Effector CD4-positive, alpha-beta T cell (primary cell): ENCODE data around the gene DHCR24.

Experiments
- DNase-seq: peaks from one replicate; pipeline ENCODE4 v3.0.0-alpha.2; 2020

Gene DHCR24

DNA sequence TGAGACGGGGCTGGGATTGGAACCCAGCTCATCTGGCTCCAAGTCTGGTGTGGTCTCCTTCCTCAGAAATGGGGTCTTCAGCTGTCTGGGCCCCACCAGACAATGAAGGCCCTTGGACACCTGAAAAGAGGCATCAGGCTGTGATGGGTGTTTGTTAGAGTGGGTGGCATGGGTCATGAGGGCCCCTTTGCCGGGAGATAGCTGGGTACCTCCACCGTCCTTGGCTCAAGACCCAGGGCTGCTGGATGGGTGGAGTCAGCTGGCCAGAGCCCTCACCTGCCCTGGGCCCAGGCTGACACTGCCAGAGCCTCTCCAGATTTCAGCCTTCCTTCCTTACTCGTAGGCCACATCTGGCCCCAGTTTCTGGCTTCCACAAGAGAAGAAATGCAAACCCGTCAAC is 72.4 kb downstream of the DHCR24 start:
- DNase-seq, result no peak

DNA sequence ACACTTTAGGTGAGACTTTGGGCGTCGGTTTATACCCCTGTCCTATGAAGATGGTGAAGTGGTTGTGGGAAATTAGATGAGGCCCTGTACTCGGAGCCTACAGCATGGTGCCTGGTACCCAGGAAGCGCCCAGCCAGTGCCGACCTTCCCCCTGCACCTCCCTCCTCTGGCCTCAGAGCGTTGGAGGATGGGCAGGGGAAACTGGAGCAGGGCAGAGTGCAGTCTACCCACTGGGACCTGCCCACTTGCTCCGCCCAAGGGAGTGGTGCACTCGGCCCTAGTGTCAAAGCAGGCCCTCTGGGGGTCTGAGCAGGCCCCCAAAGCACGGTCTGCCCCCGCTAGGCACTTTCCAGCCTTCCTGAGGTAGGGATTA is 72.9 kb downstream of the DHCR24 start:
- no peak for DNase-seq

DNA sequence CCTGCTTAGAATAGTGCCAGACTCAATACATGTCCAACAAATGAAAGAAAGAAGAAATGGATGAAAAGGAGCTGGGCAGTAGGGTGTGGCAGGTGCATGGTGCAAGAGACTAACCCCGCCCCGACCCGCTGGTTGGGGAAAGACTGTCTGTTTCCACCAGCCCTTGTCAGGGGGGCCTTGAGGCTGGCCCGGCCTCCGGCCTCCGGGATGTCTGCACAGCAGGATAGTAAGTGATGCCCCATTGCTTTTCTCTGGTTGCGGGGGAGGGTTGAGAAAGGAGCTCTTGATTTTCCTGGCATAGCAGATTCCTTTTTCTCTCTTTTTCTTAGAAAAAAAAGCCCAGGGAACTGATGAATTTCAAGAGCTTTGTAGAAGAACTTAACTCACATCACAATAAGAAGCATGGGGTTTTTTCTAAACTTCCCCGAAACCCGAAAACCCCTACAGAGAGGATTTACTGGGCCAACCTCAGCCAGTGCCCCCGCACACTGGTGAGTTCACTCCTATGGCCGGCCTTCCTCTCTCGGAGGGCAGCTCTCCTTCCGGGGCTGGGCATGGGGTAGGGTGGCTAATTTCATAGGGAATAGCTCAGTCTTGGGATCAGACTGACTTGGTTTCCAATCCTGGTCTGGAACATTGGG is 73.4 kb downstream of the DHCR24 start:
- no peak for DNase-seq

DNA sequence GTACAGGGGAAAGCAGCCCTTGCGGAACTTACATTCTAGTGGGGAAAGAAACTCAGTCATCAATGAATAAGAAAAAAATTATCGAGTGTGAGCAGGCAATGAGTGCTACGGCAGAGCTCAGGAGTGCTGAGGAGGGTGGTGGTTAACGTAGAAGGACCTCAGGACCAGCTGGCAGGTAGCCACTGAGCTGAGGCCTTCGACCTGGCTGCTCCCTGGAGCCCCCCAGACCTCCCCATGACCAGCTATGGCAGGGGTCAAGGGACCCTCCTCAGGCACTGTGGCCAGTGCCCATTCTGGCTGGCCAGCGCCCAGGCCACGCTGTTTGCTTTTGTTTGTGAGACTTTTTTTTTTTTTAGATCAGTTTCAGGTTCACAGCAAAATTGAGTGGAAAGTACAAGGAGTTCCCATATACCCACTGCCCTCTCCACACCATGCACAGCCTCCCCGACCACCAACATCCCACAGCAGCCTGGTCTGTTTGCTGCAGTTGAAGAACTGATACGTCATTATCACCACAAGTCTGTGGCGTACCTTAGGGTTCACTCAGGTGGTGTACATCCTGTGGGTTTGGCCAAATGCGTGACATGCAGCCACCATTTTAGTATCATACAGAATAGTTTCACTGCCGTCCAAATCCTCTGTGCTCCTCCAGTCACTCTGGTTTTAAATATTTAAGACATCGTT is 74.1 kb downstream of the DHCR24 start:
- no peak for DNase-seq

DNA sequence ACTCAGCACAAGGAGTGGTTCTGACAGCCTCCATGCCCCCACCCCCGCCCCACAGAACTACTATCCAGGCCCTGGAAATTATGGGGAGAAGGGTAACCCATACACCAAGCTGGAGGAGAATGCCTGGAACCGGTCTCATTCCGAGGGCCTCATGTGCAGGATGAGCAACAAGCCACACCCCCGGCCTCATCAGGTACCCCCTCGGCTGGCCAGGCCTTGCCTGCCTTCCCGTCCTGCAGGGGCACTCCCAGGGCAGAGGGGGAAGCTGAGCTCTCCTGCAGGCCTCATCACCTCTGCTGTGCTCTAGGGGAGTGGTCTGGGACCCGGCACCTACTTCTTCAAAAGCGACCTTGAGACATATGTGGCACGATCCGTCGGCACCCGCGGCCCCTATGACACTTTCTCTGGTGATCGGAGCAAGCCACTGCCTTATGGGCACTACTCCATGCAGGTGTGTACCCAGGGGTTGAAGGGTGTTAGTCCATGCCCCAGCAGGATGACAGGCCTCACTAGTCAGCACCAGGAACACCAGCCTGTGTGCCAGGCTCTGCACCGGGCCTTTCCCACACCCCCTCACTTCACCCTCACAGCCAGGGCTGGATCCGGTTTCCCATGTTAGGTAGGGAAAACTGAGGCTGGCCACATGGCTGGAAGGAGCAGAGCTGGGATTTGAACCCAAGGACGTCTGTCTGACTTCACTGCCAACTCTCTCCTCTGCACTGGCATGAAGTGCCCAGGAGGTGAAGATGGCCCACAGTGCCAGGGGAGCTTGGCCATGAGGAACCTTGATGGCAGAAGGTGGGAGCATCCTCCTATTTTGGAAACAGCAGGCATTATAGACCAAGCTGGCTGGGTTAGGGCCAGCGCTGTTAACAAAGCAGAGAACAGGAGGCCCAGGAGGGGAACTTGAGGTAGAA is 75.0 kb downstream of the DHCR24 start:
- DNase-seq, result no peak

DNA sequence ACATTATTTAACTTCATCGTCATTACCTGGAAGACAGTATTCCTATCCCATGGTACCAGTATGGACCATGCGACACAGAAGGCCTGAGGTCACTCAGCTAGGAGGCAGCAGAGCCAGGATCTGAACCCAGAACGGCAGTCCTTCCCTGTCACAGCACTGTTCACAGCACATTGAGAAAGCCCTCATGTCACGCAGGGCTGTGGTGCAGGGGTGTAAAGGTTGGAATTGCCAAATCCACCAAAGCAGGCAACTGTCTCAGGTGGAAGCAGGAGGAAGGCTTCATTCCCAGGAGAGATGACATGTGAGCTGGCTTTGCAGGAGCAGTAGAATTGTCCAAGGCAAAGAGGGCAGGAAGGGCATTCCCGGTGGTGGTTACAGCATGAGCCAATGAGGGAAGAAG is 75.9 kb downstream of the DHCR24 start:
- DNase-seq, result no peak

DNA sequence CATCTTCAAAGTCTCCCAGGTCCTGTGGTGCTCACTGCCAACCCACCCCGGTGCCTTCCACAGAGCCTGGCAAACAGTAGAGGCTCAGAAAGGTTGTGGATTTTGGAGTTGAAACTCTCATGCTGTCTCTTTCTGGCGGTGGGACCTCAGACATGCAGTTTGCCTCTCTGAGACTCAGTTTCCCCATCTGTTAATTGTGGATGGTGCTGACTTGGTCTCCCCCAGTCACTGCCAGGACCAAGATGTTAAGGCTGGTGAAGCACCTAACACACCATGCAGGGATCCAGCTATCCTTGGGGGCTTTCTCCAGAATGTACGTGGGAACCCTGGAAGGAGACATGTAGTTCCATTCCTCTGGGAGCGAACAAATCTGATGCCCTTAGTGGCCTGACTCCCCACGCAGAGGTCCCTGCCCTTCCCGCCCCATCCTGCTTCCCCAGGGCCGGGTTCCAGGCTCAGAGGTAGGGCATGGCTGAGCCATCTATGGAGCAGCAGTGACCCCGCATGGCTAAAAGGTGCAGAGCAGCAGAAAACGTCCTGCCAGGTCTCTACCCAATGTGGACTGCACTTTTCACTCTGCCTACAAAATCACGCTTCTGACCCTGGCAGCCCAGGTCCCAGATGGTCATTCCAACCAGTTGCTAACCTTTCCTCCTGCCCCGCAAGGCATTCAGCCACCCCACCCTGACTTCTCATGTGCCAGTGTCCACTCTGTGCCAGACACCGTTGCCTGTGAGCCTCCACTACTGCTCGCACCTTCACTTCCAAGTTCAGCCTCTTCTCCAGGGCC is 76.6 kb downstream of the DHCR24 start:
- DNase-seq, result peak; percentile 51

DNA sequence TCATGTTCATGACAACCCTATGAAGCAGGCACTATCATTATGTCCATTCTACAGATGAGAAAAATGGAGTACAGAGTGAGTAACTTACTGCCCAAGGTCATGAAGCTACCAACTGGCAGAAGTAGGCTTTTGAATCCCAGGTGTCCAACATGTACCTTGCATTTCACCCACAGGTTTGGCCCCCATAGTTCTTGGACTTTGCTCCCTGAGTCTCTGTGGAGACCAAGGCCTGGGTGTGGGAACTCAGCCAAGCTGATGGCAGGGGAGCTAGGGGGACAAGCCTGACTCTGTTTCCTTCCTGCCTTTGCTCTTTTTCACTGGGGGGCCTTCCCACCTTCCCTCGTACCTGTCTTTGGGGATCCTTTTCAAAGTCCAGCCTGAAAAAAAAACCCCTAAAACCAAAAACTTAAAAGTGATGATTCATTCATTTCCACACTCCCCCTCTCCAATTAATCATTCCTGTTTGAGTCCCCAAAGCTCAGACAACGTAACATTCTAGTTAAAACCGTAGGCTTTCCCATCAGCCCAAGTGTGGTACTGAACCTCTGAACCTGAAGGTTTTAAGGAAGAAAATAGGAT is 77.4 kb downstream of the DHCR24 start:
- no peak for DNase-seq

DNA sequence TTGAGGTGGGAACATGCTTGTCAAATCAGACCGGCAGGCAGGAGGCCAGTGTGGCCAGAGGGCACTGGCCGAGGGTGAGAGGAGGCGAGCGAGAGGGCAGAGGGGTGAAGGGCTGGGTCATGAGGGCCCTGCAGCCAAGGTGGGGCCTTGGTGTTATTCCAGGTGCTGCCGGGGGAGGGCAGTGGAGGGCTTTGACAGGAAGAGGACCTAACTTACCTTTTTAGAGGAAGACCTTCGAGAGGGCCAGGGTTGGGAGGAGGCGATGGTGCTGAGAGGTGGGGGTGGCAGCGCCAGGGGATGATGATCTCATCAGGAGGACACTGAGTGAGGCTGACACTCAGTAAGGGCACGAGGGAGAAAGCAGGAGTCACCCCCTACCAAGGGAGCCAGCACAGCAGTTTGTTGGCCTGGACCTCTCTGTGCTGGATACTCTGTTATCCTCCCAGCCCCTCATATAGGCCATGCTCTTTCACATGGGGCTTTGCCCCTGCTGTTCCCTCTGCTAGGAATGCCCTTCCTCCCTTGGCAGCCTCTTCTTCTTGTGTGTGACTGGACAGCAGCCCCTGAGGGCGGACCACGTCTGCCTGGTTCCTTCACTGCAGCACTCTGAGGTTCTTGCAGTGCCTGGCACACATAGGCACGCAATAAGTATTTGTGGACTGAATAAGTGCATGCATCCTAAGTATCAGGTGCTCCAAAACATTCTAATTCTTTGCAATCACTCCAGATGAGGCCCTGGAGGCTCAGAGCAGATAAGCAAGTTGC is 78.4 kb downstream of the DHCR24 start:
- no peak for DNase-seq

DNA sequence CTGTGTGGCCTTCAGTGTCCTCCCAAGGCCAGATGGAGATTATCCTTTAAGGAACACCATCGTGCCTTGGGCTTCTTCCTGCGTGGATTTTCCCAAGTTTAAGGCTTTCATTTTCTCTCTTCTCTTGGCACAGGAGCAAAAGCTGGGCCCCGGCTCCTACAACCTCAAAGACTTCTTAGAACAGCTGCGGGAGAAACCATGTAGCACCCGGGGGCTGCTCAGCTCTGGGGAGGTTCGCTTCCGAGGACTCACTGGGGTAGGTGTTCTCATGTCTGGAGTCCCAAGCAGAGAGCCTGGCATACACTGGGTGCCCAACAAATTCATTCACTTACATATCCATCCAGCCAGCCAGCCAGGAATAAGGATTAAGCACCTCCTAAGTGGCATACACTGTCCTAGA is 79.2 kb downstream of the DHCR24 start:
- DNase-seq, result no peak

DNA sequence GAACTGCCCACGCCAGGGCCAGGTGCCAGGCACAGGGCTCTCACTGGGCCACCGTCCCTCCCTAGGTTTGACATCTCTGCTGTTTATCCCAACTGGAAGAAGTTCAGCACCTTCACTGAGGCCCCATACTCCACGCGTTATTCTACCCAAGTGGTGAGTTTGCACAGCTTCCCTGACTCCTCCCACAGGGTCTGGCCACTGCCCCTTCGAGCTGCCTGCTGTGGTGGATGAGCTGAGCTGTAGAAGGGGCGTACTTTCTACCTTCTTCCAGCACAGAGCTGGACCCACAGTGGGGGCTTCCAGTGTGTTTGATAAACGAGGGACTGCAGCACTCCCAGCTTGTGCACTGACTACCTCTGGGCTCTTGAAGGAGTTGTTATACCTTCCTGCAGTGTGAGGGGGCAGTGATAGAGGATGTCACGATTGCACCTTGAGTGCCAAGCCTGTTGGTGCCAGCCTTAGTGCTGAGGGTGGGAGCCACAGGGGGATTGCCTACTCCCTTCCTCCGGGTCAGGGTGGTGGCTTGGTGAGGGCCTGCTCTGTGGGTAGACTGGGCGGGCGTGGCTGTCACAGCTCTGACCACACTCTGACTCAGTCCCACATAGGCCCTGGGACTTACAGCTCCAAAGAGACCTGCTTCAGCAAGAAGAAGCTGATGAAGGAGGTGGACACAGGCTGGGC is 79.9 kb downstream of the DHCR24 start:
- DNase-seq, result no peak

DNA sequence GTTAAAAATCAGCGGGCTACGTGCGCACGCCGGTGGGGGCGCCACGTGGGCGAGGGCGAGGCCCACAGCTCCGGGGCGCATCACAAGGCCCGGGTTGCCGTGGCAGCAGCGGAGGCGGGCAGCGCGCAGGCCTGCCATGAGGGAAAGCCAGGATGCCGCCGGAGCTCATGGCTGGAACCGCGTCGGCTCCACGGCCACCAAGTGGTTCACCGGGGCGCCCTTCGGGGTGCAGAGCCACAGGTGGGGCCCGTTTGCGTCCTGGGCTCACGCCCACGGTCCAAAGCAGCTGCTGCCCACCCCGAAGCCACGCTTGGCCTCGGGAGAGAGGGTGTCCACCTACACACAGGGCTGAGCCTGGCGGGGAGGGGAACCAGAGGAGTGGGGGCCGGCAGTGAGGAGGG is 81.0 kb downstream of the DHCR24 start:
- DNase-seq, result no peak

DNA sequence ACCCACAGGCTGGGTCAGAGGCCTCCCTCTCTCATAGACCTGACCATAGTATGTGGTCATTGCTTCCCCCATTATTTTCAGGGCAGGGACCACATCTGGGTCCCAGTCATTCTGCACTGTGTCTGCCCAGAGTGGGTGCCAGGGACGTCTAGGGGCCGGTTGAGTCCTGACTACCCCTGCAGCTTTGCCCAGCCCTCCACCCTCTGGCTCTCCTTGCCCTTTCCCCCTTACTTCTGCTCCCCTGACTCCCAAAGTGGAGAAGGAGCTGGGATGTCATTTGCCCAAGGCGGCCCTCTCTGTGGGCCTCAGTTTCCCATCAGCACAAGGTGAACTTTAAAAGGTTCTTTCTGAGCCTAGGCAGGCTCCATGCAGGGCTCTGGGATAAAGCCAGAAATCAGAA is 81.5 kb downstream of the DHCR24 start:
- DNase-seq, result no peak

DNA sequence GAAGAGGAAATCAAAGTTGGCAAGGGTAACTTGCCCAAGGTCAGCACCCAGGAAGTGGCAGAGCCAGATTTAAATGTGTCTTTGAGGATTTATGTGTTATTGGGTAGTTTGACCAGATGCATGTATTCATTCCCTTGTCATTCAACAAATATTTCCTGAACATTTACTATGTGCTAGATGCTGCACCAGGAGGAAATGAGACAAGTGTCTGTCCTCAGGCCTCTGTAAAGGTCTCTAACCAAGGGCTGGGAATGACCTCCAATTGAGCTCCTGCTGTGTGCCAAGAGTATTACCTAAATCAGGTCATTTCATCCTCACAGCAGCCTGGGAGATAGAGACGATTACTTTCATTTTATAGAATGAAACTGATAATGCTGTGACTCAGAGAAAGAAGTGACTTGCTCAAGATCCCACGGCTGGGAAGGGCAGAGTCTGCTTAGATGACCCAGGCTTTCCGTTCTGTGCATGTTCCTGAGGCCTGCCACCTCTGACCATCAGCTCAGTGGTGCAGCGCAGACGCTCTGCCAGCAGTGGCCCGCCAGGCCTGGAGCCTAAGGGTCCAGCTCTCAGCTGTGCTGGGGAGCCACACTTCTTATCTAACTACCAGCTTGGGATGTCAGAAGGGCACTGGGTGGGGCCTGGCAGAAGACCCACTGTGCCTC is 82.4 kb downstream of the DHCR24 start:
- DNase-seq, result no peak

DNA sequence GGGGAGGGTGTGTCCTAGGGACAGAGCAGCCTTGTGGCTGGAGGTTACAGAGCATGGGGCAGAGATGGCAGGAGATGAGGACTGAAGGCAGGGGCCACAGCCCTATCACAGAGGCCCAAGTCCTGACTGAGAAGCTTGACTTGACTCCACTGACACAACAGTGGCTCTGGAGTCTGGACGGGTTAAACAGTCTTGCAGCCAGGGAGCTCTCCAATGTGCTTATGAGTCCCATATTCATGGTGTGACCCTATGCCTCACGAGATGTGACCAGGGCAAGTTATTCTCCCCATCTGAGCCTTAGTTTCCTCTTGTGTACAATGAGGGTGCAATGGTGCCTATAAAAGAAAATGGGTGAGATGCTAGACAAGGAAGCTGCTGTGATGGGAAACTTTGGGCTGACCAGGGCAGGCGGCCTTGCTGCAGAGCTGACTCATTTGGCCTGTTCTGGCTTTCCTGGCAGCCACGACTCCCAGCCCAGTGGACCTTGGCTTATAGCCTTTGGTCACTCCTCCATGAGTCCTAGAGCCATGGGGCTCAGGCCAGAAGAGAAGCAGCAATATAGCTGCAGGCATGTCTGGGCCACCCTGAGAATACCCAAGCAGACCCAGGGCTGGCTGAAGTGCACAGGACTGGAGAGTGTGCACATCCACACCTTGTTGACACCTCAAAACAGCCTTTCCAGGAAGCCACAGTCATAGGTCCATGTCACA is 83.1 kb downstream of the DHCR24 start:
- no peak for DNase-seq

DNA sequence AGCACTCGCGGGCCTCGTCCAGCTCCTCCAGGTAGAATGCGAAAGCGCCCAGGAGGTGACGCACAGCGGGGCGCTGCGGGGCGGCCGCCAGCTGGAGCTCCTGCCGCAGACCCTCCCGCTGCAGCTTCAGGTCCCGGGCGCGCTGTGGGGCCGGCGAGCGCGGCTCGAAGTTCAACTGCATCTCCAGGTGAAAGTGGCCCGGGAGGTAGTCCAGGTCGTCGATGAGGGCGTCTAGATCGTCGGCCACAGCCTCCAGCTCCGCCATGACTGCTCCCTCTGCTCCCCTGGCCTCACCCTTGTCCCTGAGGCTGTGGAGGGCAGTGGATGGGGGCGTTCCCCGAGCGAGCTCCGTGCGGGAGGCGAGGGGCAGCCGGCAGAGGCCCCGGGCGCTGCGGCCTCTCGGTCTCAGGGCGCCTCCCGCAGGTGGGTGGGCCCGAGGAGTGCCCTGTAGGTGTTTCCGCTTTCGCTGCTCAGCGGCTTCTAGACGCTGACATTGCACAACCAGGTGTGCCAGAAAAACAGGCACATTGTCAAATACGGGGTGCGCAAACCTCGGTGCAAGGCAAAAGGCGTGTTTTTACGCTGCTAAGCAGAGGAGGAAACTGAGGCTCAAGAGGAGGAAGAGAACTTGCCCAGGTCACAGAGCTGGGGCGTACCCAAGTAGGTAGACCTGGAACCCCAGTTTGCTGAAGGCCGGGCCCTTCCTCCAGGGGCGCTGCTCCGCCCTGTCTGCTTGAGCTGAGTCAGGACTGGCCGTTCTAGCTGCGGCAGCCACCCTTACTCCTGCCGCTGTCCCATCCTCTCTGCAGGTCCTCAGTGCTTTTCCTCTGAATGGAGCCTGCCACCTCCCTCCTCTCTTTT is 85.9 kb downstream of the DHCR24 start, which contains the start of gene TTC22:
Gene TTC22, minus strand, starts transcription at position 425 of the 861 bp plus-strand sequence. Its CDS starts 160 bp downstream, at position 265.
- peak; percentile 60 for DNase-seq

DNA sequence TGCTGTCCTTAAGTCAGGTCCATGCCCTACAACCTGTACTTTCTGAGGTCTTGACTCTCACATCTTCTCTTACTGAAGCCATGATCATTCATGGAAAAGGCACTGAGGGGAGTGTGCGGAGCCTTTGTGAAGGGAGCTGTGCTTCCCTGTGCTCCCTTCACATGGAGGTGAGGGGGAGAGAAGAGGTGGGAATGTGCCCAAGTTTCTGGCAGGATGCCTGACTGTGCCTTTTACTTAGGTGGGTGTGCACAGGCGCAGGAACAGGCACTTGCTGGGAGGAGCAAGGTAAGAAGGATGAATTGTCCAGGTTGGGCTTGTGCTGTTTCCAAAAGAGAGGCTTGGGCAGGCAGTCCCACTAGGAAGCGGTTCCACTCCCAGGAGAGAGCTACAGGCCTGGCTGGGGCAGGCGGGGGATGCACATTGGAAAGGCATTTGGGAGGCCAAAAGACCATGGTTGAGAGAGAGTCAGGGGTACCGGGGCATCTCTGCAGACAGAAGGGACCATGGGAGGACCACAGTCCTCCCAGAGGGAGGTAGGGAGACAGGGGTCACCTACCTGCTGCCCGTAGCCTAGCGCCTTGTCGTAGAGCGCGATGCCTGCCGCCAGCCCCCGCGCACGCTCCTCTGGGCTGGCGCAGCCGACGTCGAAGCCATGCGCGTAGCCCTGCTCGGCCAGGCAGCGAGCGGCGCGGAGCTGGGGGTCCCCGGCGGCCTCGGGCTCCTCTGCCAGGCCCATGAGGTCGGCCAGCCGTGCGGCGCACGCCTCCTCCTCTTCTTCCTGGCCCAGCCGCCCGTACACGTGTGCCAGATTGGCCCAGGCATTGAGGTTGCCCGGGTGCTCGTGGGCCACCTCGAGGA is 86.7 kb downstream of the DHCR24 start:
- DNase-seq, result no peak
